Effector memory CD8-positive, alpha-beta T cell (primary cell): ENCODE results near the gene MAP3K12.
A peak's percentile ranks its signal among the peaks of the same experiment; 100 is the strongest.
"Not testable (repeated sequence)": the region's sequence is repeated elsewhere in the genome, so short reads cannot be mapped to it uniquely, and the experiment has no call there.

Source experiments
- ATAC-seq: fragments of 150-1000 bp; cut with Tn5 transposase; replicated peaks from 2 replicates; pipeline ENCODE4 v1.10.0; 2021; ENCODE audit warnings: mild to moderate bottlenecking, moderate library complexity
- DNase-seq, 3 experiments: peaks; one replicate each; pipeline ENCODE4 v3.0.0; 2021
- H3K27ac Mint-ChIP-seq, 2 donors: one replicate each; pipeline ENCODE4 v1.8.0; 2022; ENCODE audit warnings: mild to moderate bottlenecking in 2 of 2, mixed read lengths in 2 of 2, moderate library complexity in 2 of 2
- H3K27me3 Mint-ChIP-seq, 2 donors: one replicate each; pipeline ENCODE4 v1.8.0; 2022; ENCODE audit warnings: mixed read lengths in 2 of 2
- H3K36me3 Mint-ChIP-seq: one replicate; pipeline ENCODE4 v1.8.0; 2022; ENCODE audit warnings: mild to moderate bottlenecking, moderate library complexity, mixed read lengths; ENCODE audit not compliant: insufficient read depth
- H3K4me1 Mint-ChIP-seq, 2 donors: one replicate each; pipeline ENCODE4 v1.8.0; 2022; ENCODE audit warnings: low read depth in 2 of 2, mixed read lengths in 2 of 2
- H3K4me3 Mint-ChIP-seq, 2 donors: one replicate each; pipeline ENCODE4 v1.8.0; 2022; ENCODE audit warnings: mild to moderate bottlenecking in 2 of 2, mixed read lengths in 2 of 2, moderate library complexity in 2 of 2
- H3K9me3 Mint-ChIP-seq, 2 donors: one replicate each; pipeline ENCODE4 v1.8.0; 2022; ENCODE audit warnings: mixed read lengths in 2 of 2

Gene MAP3K12

GRCh38 chr12:53450936-53451335, 48.3 kb downstream of the MAP3K12 start:
- Mint-ChIP-seq H3K4me3 (no peak overlapping the region), H3K36me3 (peaks cover 61% of the 10 kb centered on the region), H3K27me3 (no peaks in the 10 kb centered on the region), H3K27ac (no peak overlapping the region), H3K9me3 (no peaks in the 10 kb centered on the region), H3K4me1 (peaks cover 30 to 32% of the 10 kb centered on the region in 2 donors)
- ATAC-seq (no peak), DNase-seq (no peak)

DNA sequence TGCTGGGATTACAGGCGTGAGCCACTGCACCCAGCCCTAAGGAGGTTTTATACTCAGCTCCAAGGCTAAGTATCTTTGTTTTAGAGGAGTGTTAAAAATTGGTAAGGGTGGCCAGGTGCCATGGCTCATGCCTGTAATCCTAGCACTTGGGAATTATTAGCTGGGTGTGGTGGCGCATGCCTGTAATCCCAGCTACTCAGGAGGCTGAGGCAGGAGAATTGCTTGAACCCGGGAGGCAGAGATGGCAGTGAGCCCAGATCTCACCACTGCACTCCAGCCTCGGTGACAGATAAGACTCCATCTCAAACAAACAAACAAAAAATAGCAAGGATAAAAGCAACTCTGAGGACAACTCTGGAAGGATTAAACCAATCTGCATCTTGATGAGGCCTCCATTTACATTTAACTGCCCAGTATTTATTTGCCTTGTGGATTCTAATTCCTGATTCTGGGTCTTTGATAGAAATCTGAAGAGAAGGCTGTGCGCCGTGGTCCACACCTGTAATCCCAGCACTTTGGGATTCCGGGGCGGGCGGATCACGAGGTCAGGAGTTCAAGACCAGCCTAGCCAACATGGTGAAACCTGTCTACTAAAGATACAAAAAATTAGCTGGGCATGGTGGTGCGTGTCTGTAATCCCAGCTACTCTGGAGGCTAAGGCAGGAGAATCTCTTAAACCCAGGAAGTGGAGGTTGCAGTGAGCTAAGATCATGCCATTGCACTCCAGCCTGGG, 54.5 kb downstream of the MAP3K12 start:
- not testable (repeated sequence) for DNase-seq, H3K27me3 Mint-ChIP-seq, H3K9me3 Mint-ChIP-seq, ATAC-seq
- H3K36me3 Mint-ChIP-seq, result peaks cover 64% of the 10 kb centered on the region
- H3K4me3 Mint-ChIP-seq, result peak overlapping the region; percentile 91 to 94
- H3K4me1 Mint-ChIP-seq, result peaks cover 34 to 41% of the 10 kb centered on the region in 2 donors
- peak overlapping the region; percentile 64 to 72 for H3K27ac Mint-ChIP-seq

DNA sequence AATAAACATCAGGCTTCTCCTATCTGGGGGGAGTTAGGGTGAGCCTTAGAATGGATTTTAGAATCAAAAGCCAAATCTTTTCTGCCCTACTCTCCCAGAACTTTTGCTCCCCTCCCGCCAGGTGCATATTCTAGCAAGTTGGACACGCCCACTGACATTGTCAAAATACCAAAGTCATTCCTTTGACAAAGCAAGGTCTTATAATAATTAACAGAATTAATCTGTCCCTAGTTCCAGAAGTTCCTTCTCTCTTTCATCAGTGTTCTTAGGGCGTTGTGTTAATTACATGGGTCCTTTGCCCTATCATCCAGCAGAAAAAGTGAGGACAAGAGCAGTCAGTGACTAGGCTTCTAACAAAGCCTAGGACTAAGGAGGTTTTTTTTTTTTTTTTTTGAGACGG, 55.3 kb downstream of the MAP3K12 start:
- ATAC-seq (no peak), DNase-seq (no peak)
- H3K4me3 Mint-ChIP-seq, result peak overlapping the region; percentile 91 to 94
- peaks cover 63% of the 10 kb centered on the region for H3K36me3 Mint-ChIP-seq
- H3K9me3 Mint-ChIP-seq, result no peaks in the 10 kb centered on the region
- no peaks in the 10 kb centered on the region for H3K27me3 Mint-ChIP-seq
- H3K27ac Mint-ChIP-seq, result peak overlapping the region; percentile 92 to 96
- H3K4me1 Mint-ChIP-seq, result peaks cover 34 to 41% of the 10 kb centered on the region in 2 donors

- Mint-ChIP-seq H3K27ac (peak within 1 kb of the TSS; percentile 92 to 96), H3K4me1 (peaks cover 32 to 41% of the 10 kb centered on the region in 2 donors), H3K9me3 (no peaks in the 10 kb centered on the region), H3K27me3 (no peaks in the 10 kb centered on the region), H3K4me3 (peak within 1 kb of the TSS; percentile 91 to 94), H3K36me3 (peaks cover 48% of the 10 kb centered on the region)
- DNase-seq (peak; percentile 95 to 96 (median 95)), ATAC-seq (peak; percentile 97)
Measured at GRCh38 chr12:53441040-53441833, 58.0 kb downstream of the MAP3K12 start, which contains the start of gene PRR13. PRR13 (plus strand) TSS chr12:53441734; CDS start chr12:53442715, 981 bp downstream.

DNA sequence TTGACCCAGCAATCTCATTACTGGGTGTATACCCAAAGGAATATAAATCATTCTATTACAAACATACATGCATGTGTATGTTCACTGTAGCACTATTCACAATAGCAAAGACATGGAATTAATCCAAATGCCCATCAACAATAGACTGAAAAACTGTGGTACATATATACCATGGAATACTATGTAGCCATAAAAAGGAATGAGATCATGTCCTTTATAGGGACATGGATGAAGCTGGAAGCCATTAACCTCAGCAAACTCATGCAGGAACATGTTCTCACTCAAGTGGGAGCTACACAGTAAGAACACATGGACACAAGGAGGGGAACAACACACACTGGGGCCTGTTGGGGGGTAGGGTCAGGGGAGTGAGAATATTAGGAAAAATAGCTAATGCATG, 59.7 kb downstream of the MAP3K12 start:
- not testable (repeated sequence) for H3K27ac Mint-ChIP-seq, H3K27me3 Mint-ChIP-seq, DNase-seq, H3K9me3 Mint-ChIP-seq, ATAC-seq, H3K4me3 Mint-ChIP-seq
- peaks cover 23 to 26% of the 10 kb centered on the region in 2 donors for H3K4me1 Mint-ChIP-seq
- peaks cover 33% of the 10 kb centered on the region for H3K36me3 Mint-ChIP-seq

GRCh38 chr12:53435326-53435725, 63.9 kb downstream of the MAP3K12 start:
- H3K27ac Mint-ChIP-seq, H3K9me3 Mint-ChIP-seq, H3K36me3 Mint-ChIP-seq, H3K27me3 Mint-ChIP-seq, DNase-seq, ATAC-seq, H3K4me1 Mint-ChIP-seq, H3K4me3 Mint-ChIP-seq: not testable (repeated sequence)

- no peak overlapping the region for H3K4me3 Mint-ChIP-seq
- H3K4me1 Mint-ChIP-seq, result no peaks in the 10 kb centered on the region
- peaks cover 3% of the 10 kb centered on the region for H3K36me3 Mint-ChIP-seq
- ATAC-seq (no peak), DNase-seq (no peak)
- no peaks in the 10 kb centered on the region for H3K27me3 Mint-ChIP-seq
- no peak overlapping the region for H3K27ac Mint-ChIP-seq
- no peaks in the 10 kb centered on the region for H3K9me3 Mint-ChIP-seq
Measured at GRCh38 chr12:53431187-53431586, 68.1 kb downstream of the MAP3K12 start.

- no peak overlapping the region for H3K27ac Mint-ChIP-seq
Measured at GRCh38 chr12:53430116-53430515, 69.1 kb downstream of the MAP3K12 start.

More at GRCh38 chr12:53430116-53430515, 69.1 kb downstream of the MAP3K12 start:
- Mint-ChIP-seq H3K4me3 (no peak overlapping the region), H3K9me3 (no peaks in the 10 kb centered on the region), H3K4me1 (no peaks in the 10 kb centered on the region), H3K27me3 (no peaks in the 10 kb centered on the region), H3K36me3 (peaks cover 3% of the 10 kb centered on the region)
- DNase-seq (no peak), ATAC-seq (no peak)
